H1 (cell line): ENCODE measurements around the gene IL10. TPM values are rescaled to one million over a fixed set of nuclear protein-coding genes. Genes with fewer than 3 reads are reported as not detected.

Source experiments
- CTCF ChIA-PET: fragments of 300-600 bp; sonication (Branson Sonifier 250); formaldehyde crosslinking; loops from one replicate; lab custom pipeline; 2021; ENCODE audit not compliant: partially characterized antibody; lab: Charles Lee
- POLR2A ChIA-PET: fragments of 300-600 bp; sonication (Branson Sonifier 250); formaldehyde crosslinking; loops from one replicate; lab custom pipeline; 2021; ENCODE audit warnings: inconsistent platforms; ENCODE audit not compliant: partially characterized antibody; lab: Charles Lee
- DNase-seq, 2 experiments: peaks; one replicate each; pipeline versions ENCODE4 v3.0.0 to v3.0.0-alpha.2; 2010 to 2022; ENCODE audit warnings: low spot score in 2 of 2, low read depth in 1 of 2, mixed read lengths in 1 of 2
- FAIRE-seq: peaks from 2 replicates; lab custom pipeline; 2011; peaks lifted over from hg19 to GRCh38; lab: Jason Lieb, UNC
- H2AFZ ChIP-seq: 2 replicates; pipeline ENCODE4 v1.8.1; 2012; ENCODE audit warnings: low read length, inconsistent platforms
- H2AK5ac ChIP-seq: 2 replicates; pipeline ENCODE4 v1.6.1; 2013; ENCODE audit warnings: low read depth, low read length
- H2BK120ac ChIP-seq: replicated peaks from 2 replicates; pipeline ENCODE3; 2013; ENCODE audit warnings: low read depth, low read length, inconsistent platforms
- H2BK12ac ChIP-seq: 2 replicates; pipeline ENCODE4 v1.6.1; 2013; ENCODE audit warnings: low read depth, low read length
- H2BK15ac ChIP-seq: 2 replicates; pipeline ENCODE4 v1.6.1; 2013; ENCODE audit warnings: low read length
- H2BK20ac ChIP-seq: 2 replicates; pipeline ENCODE4 v1.6.1; 2013; ENCODE audit warnings: low read length
- H2BK5ac ChIP-seq: 2 replicates; pipeline ENCODE4 v1.6.1; 2013; ENCODE audit warnings: low read depth, low read length
- H3K14ac ChIP-seq: 2 replicates; pipeline ENCODE4 v1.6.1; 2013; ENCODE audit warnings: inconsistent platforms; ENCODE audit not compliant: insufficient read length
- H3K18ac ChIP-seq: 2 replicates; pipeline ENCODE4 v1.6.1; 2013; ENCODE audit warnings: low read length; ENCODE audit errors: extremely low read depth
- H3K23ac ChIP-seq: 2 replicates; pipeline ENCODE4 v1.6.1; 2013; ENCODE audit warnings: inconsistent platforms; ENCODE audit not compliant: insufficient read length
- H3K23me2 ChIP-seq: 2 replicates; pipeline ENCODE4 v1.6.1; 2013; ENCODE audit warnings: low read depth, low read length
- H3K27ac ChIP-seq: 2 replicates; pipeline ENCODE4 v1.6.1; 2011; ENCODE audit warnings: low read depth, low read length, inconsistent platforms
- H3K27me3 ChIP-seq, 4 experiments: replicated peaks in 1 of 4; 1 replicate in 1 of 4; 2 replicates in 3 of 4; pipeline versions ENCODE4 v1.6.1 to v1.8.1; 2011 to 2013; ENCODE audit warnings: low read length in 3 of 4, mild to moderate bottlenecking in 3 of 4, inconsistent platforms in 2 of 4, mixed read lengths in 2 of 4, moderate library complexity in 1 of 4; ENCODE audit not compliant: control insufficient read depth in 3 of 4, insufficient read depth in 3 of 4; ENCODE audit errors: extremely low read depth in 1 of 4
- H3K36me3 ChIP-seq, 4 experiments: 2 replicates each; pipeline versions ENCODE4 v1.6.1 to v1.8.1; 2011 to 2013; ENCODE audit warnings: mild to moderate bottlenecking in 4 of 4, low read length in 3 of 4, moderate library complexity in 2 of 4, control low read depth in 1 of 4, inconsistent platforms in 1 of 4; ENCODE audit not compliant: insufficient read depth in 4 of 4, control insufficient read depth in 2 of 4
- H3K4ac ChIP-seq: replicated peaks from 2 replicates; pipeline ENCODE3; 2013; ENCODE audit warnings: low read length, low read depth, mixed read lengths, inconsistent platforms; ENCODE audit not compliant: insufficient read length
- H3K4me1 ChIP-seq, 4 experiments: replicated peaks in 1 of 4; 1 replicate in 1 of 4; 2 replicates in 3 of 4; pipeline versions ENCODE4 v1.6.1 to v1.8.1; 2011 to 2013; ENCODE audit warnings: low read length in 3 of 4, inconsistent platforms in 2 of 4, mixed read lengths in 1 of 4; ENCODE audit not compliant: insufficient read depth in 4 of 4, control insufficient read depth in 3 of 4
- H3K4me2 ChIP-seq, 2 experiments: 2 replicates each; pipeline versions ENCODE4 v1.6.1 to v1.8.1; 2011 to 2013; ENCODE audit warnings: low read depth in 2 of 2, low read length in 2 of 2, control low read depth in 1 of 2, inconsistent platforms in 1 of 2, mild to moderate bottlenecking in 1 of 2; ENCODE audit not compliant: insufficient read depth in 1 of 2
- H3K4me3 ChIP-seq, 4 experiments: fragments of 200-600, 300-600 bp in 1 of 4; sonication (generic), shearing (Covaris generic), sonication (Bioruptor Twin) in 1 of 4; 2 replicates each; pipeline versions ENCODE4 v1.5.1 to v1.8.1; 2011 to 2016; ENCODE audit warnings: low read length in 4 of 4, low read depth in 3 of 4, control low read depth in 2 of 4, inconsistent platforms in 2 of 4, mild to moderate bottlenecking in 2 of 4, mixed read lengths in 1 of 4, moderate library complexity in 1 of 4; ENCODE audit not compliant: insufficient read depth in 2 of 4; ENCODE audit errors: extremely low read depth in 1 of 4
- H3K56ac ChIP-seq: replicated peaks from 2 replicates; pipeline ENCODE3; 2013; ENCODE audit warnings: low read depth, mild to moderate bottlenecking, mixed read lengths, low read length, inconsistent platforms; ENCODE audit not compliant: insufficient read length
- H3K79me1 ChIP-seq: 2 replicates; pipeline ENCODE4 v1.6.1; 2013; ENCODE audit warnings: low read depth, low read length, control low read depth
- H3K79me2 ChIP-seq, 2 experiments: 2 replicates each; pipeline versions ENCODE4 v1.6.1 to v1.8.1; 2012 to 2013; ENCODE audit warnings: low read length in 2 of 2, mild to moderate bottlenecking in 2 of 2, inconsistent platforms in 1 of 2; ENCODE audit not compliant: insufficient read depth in 2 of 2, control insufficient read depth in 1 of 2
- H3K9ac ChIP-seq, 4 experiments: replicated peaks in 1 of 4; 1 replicate in 1 of 4; 2 replicates in 3 of 4; pipeline versions ENCODE4 v1.6.1 to v1.8.1; 2011 to 2013; ENCODE audit warnings: low read depth in 3 of 4, low read length in 3 of 4, control low read depth in 2 of 4, mild to moderate bottlenecking in 2 of 4, moderate library complexity in 2 of 4, inconsistent platforms in 1 of 4; ENCODE audit errors: extremely low read depth in 1 of 4
- H3K9me3 ChIP-seq, 2 experiments: 2 replicates each; pipeline versions ENCODE4 v1.6.1 to v1.8.1; 2012 to 2013; ENCODE audit warnings: mild to moderate bottlenecking in 2 of 2, moderate library complexity in 2 of 2, control low read depth in 1 of 2, inconsistent platforms in 1 of 2, low read depth in 1 of 2, low read length in 1 of 2, mixed read lengths in 1 of 2; ENCODE audit not compliant: insufficient read depth in 2 of 2
- H4K20me1 ChIP-seq, 2 experiments: replicated peaks in 1 of 2; 2 replicates each; pipeline versions ENCODE3 to v1.8.1; 2011 to 2013; ENCODE audit warnings: inconsistent platforms in 2 of 2, low read length in 2 of 2, mild to moderate bottlenecking in 1 of 2; ENCODE audit not compliant: insufficient read depth in 2 of 2, control insufficient read depth in 1 of 2
- H4K5ac ChIP-seq: 2 replicates; pipeline ENCODE4 v1.6.1; 2013; ENCODE audit warnings: low read length, low read depth, mixed read lengths, inconsistent platforms; ENCODE audit not compliant: insufficient read length
- H4K8ac ChIP-seq: 2 replicates; pipeline ENCODE4 v1.8.0; 2013; ENCODE audit warnings: mild to moderate bottlenecking, moderate library complexity, low read length, inconsistent platforms; ENCODE audit not compliant: insufficient read depth; ENCODE audit errors: extremely low read depth
- H4K91ac ChIP-seq: replicated peaks from 2 replicates; pipeline ENCODE3; 2013; ENCODE audit warnings: low read length, mixed read lengths, inconsistent platforms; ENCODE audit not compliant: insufficient read length
- CHD1 ChIP-seq: IDR thresholded peaks from 2 replicates; pipeline ENCODE4 v1.6.1; 2012; ENCODE audit warnings: low read depth, low read length, improper control_type of control experiment
- TAF1 ChIP-seq: IDR thresholded peaks from 2 replicates; pipeline ENCODE4 v1.6.1; 2011; ENCODE audit warnings: mild to moderate bottlenecking, low read depth, low read length
- WGBS, 2 experiments: shearing (Covaris generic) in 1 of 2; methylation state at CpG; one replicate each; pipeline versions ENCODE4 v1.1.6 to v1.1.7; 2013 to 2015; ENCODE audit warnings: low lambda C conversion rate in 2 of 2, mixed read lengths in 2 of 2, inconsistent platforms in 1 of 2, low coverage in 1 of 2, missing lambda C conversion rate in 1 of 2; ENCODE audit not compliant: insufficient replicate concordance in 2 of 2, insufficient coverage in 1 of 2, insufficient read length in 1 of 2; ENCODE audit errors: extremely low coverage in 1 of 2, missing lambda C conversion rate in 1 of 2; 5-methylcytosine and 5-hydroxymethylcytosine counted together
- polyA plus RNA-seq, 7 experiments: library from polyadenylated mRNA; depleted of rRNA in 3 of 7; stranded (reverse) in 5 of 7; unstranded in 2 of 7; fragments of >200 nt in 5 of 7; fragments of 200-250 nt in 2 of 7; gene quantifications; 1 replicate in 5 of 7; 2 replicates in 1 of 7; 4 replicates in 1 of 7; pipeline versions ENCODE4 v1.2.1 to v1.2.3, GENCODE V29; 2011 to 2013; ENCODE audit warnings: missing spikeins in 2 of 7, mixed read lengths in 2 of 7
- total RNA-seq: library from RNA; stranded (reverse); fragmentation: NEBNext Ultra II Directional; extraction: Animal tissue kit (Norgen Biotek cat#: 25700); gene quantifications from 2 replicates; pipeline ENCODE4 v1.2.1, GENCODE V29; 2021

Gene IL10
- total and polyA plus RNA-seq, 2 of the 8 experiments (the other 6 are each of a cell fraction or from before 2014, with no cell fraction given) = not detected

DNA sequence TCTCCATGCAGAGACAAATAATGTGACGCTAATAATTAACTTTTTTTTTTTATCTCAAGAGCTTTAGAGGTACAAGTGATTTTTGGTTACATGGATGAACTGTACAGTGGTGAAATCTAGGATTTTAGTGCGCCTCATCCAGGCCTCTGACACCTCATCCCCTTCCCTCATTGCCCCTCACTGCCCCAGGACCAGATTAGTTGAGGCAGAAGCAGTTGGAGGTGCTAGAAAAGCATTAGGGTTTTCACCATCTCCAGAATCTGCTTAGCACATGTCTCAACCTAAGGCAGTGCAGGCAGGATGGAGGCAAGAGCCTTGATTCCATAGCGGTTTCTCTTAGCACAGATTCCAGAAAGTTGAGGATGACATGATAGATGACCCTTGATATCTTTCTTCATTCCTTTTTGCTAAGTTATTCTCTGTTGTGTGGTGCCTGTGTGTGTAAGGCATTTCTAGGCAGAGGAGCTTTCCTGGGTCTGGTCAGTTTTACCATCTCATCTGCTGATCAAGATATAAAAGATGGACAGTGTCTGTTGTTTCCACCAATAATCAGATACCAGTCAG is 16.3 kb upstream of the IL10 start:
- POLR2A ChIA-PET = no interaction called here
- Histone ChIP-seq H3K23ac (no peak overlapping the region), H3K27ac (no peak overlapping the region), H2BK120ac (no peak overlapping the region), H3K14ac (no peak overlapping the region), H3K36me3 (no peaks in the 10 kb centered on the region), H4K20me1 (no peaks in the 10 kb centered on the region), H3K27me3 (no peaks in the 10 kb centered on the region; a peak in 2 of 7 replicates), H3K9ac (no peak overlapping the region), H3K56ac (no peak overlapping the region), H3K9me3 (no peaks in the 10 kb centered on the region), H2BK12ac (no peak overlapping the region), H4K5ac (no peak overlapping the region), H3K79me2 (no peaks in the 10 kb centered on the region), H3K4ac (no peak overlapping the region), H4K91ac (no peak overlapping the region)
- WGBS, 2 experiments = 94% methylated on average over 3 of the region's 3 CpGs; no CpG with 5 or more reads in 1 of the 2 experiments
- no peak for DNase-seq
- no peak for TF ChIP-seq CHD1
- TF ChIP-seq TAF1 = no peak
- TF ChIP-seq, all 59 proteins: peak for 0
- Histone ChIP-seq H3K18ac (no peak overlapping the region), H3K23me2 (no peaks in the 10 kb centered on the region), H3K4me2 (no peak overlapping the region), H2BK20ac (no peak overlapping the region), H2BK5ac (no peak overlapping the region), H2AFZ (no peak overlapping the region), H2BK15ac (no peak overlapping the region), H3K4me3 (no peak overlapping the region), H4K8ac (no peak overlapping the region), H3K4me1 (no peaks in the 10 kb centered on the region), H2AK5ac (no peak overlapping the region), H3K79me1 (no peaks in the 10 kb centered on the region)
- CTCF ChIA-PET = interaction anchor here (0.7 to 5.4 kb wide), 7 partner anchors 10 to 194 kb away, joined by 3 to 43 read pairs (median 4); no protein-coding TSS in a partner anchor
- no peak for FAIRE-seq
